ENCODE data around the gene KRTAP5-3. TPM values are rescaled to one million over a fixed set of nuclear protein-coding genes. Genes with fewer than 3 reads are reported as not detected.
"Not testable (repeated sequence)": the region's sequence is repeated elsewhere in the genome, so short reads cannot be mapped to it uniquely, and the experiment has no call there.

Gene KRTAP5-3
- total RNA-seq, 2 donors from 2014 or later = not detected

GRCh38 chr11:1596576-1597121 lies 11.6 kb downstream of the KRTAP5-3 start:
- intact Hi-C loops (cut with DNase I, micrococcal nuclease) = not testable (repeated sequence)
- DNase-seq (peak; percentile 42 to 60), ATAC-seq (peak; percentile 87)

- DNase-seq; intact Hi-C loops (cut with DNase I, micrococcal nuclease): not testable (repeated sequence)
- peak; percentile 49 for ATAC-seq
These were observed 12.2 kb downstream of the KRTAP5-3 start for GRCh38 chr11:1595994-1596575.

- intact Hi-C loops (cut with DNase I, micrococcal nuclease) = no loop called here
- DNase-seq (no peak), ATAC-seq (no peak)
These were observed 15.6 kb downstream of the KRTAP5-3 start for GRCh38 chr11:1592628-1593027.

GRCh38 chr11:1589996-1590395 lies 18.3 kb downstream of the KRTAP5-3 start:
- DNase-seq (no peak), ATAC-seq (no peak)
- intact Hi-C loops (cut with DNase I, micrococcal nuclease) = no loop called here

- peak; percentile 76 for ATAC-seq
- DNase-seq; intact Hi-C loops (cut with DNase I, micrococcal nuclease): not testable (repeated sequence)
These were observed 18.9 kb downstream of the KRTAP5-3 start for GRCh38 chr11:1589191-1589963.

- ATAC-seq (peak; percentile 11), DNase-seq (no peak)
- intact Hi-C loops (cut with DNase I, micrococcal nuclease) = no loop called here
These were observed 21.6 kb downstream of the KRTAP5-3 start for GRCh38 chr11:1586699-1587098.

- intact Hi-C loops (cut with DNase I, micrococcal nuclease); DNase-seq; ATAC-seq: not testable (repeated sequence)
These were observed 23.4 kb downstream of the KRTAP5-3 start, which contains the start of gene KRTAP5-1 for GRCh38 chr11:1584661-1585370. KRTAP5-1 (minus strand) TSS chr11:1585283; CDS start chr11:1585249, 34 bp downstream.

GRCh38 chr11:1582909-1583308 lies 25.4 kb downstream of the KRTAP5-3 start:
- not testable (repeated sequence) for ATAC-seq

GRCh38 chr11:1581976-1582375 lies 26.3 kb downstream of the KRTAP5-3 start:
- intact Hi-C loops (cut with DNase I, micrococcal nuclease) = no loop called here
- DNase-seq (no peak), ATAC-seq (no peak)

More at GRCh38 chr11:1582909-1583308, 25.4 kb downstream of the KRTAP5-3 start:
- intact Hi-C loops (cut with DNase I, micrococcal nuclease); DNase-seq: not testable (repeated sequence)

- ATAC-seq (no peak), DNase-seq (no peak)
- intact Hi-C loops (cut with DNase I, micrococcal nuclease) = no loop called here
These were observed 31.4 kb downstream of the KRTAP5-3 start for GRCh38 chr11:1576825-1577224.

- ATAC-seq; intact Hi-C loops (cut with DNase I, micrococcal nuclease); DNase-seq: not testable (repeated sequence)
These were observed 32.5 kb downstream of the KRTAP5-3 start for GRCh38 chr11:1575756-1576155.

- intact Hi-C loops (cut with DNase I, micrococcal nuclease) = no loop called here
- DNase-seq = no peak
- no peak for ATAC-seq
These were observed 33.4 kb downstream of the KRTAP5-3 start for GRCh38 chr11:1574933-1575242.

- ATAC-seq (peak; percentile 45), DNase-seq (peak; percentile 73 to 74)
- intact Hi-C loops (cut with DNase I, micrococcal nuclease) = no loop called here
These were observed 33.9 kb downstream of the KRTAP5-3 start for GRCh38 chr11:1574238-1574932.

- intact Hi-C loops (cut with DNase I, micrococcal nuclease) = no loop called here
- ATAC-seq (peak; percentile 59), DNase-seq (peak; percentile 83 to 88)
These were observed 34.4 kb downstream of the KRTAP5-3 start for GRCh38 chr11:1573903-1574237.

- ATAC-seq = peak; percentile 42
- peak; percentile 72 to 76 for DNase-seq
- intact Hi-C loops (cut with DNase I, micrococcal nuclease) = no loop called here
These were observed 35.0 kb downstream of the KRTAP5-3 start for GRCh38 chr11:1573077-1573902.

- peak; percentile 35 for ATAC-seq
- intact Hi-C loops (cut with DNase I, micrococcal nuclease) = no loop called here
- DNase-seq = peak; percentile 91 to 96
These were observed 35.8 kb downstream of the KRTAP5-3 start, which contains the start of gene DUSP8 for GRCh38 chr11:1572197-1573076. DUSP8 (minus strand) TSS chr11:1572271; CDS start chr11:1565826, 6,445 bp downstream.

- DNase-seq (no peak), ATAC-seq (no peak)
- intact Hi-C loops (cut with DNase I, micrococcal nuclease) = no loop called here
These were observed 36.5 kb downstream of the KRTAP5-3 start for GRCh38 chr11:1571760-1572196.
